Measurements from ENCODE around the gene SEMA3D. TPM values are rescaled to one million over a fixed set of nuclear protein-coding genes. Genes with fewer than 3 reads are reported as not detected.

The SEMA3D gene
- total RNA-seq, 4 donors from 2014 or later: 0.06 to 3.8 (median 0.14) TPM

- Histone ChIP-seq H3K4me1 (no peaks in the 10 kb centered on the region), H3K27me3 (no peaks in the 10 kb centered on the region), H3K36me3 (no peaks in the 10 kb centered on the region), H3K9me3 (no peaks in the 10 kb centered on the region), H3K27ac (no peak overlapping the region), H3K4me3 (no peak overlapping the region)
- TF ChIP-seq CTCF (IDR thresholded peaks at IDR 0.05) (no peak), POLR2A (IDR thresholded peaks at IDR 0.05) (no peak)
- WGBS, 2 donors: 69 to 71% methylated on average over 2 of the region's 2 CpGs
- DNase-seq: no peak
- intact Hi-C loops (cut with DNase I): no loop called here
Measured at GRCh38 chr7:85220023-85220422, 33.2 kb upstream of the SEMA3D start.

- DNase-seq: no peak
- WGBS, 2 donors: 73 to 94% methylated on average over 2 of the region's 2 CpGs
- no peaks in the 10 kb centered on the region for H3K36me3 ChIP-seq
- no peaks in the 10 kb centered on the region for H3K4me1 ChIP-seq
- no peaks in the 10 kb centered on the region for H3K27me3 ChIP-seq
- H3K4me3 ChIP-seq: no peak overlapping the region
- intact Hi-C loops (cut with DNase I): no loop called here
- TF ChIP-seq POLR2A (IDR thresholded peaks at IDR 0.05) (no peak), CTCF (IDR thresholded peaks at IDR 0.05) (no peak)
- H3K9me3 ChIP-seq: no peaks in the 10 kb centered on the region
- H3K27ac ChIP-seq: no peak overlapping the region
Measured at GRCh38 chr7:85217085-85217484, 30.2 kb upstream of the SEMA3D start.

- TF ChIP-seq CTCF (IDR thresholded peaks at IDR 0.05) (no peak), POLR2A (IDR thresholded peaks at IDR 0.05) (no peak)
- no peak overlapping the region for H3K4me3 ChIP-seq
- H3K36me3 ChIP-seq: no peaks in the 10 kb centered on the region
- WGBS, 2 donors: 74 to 88% methylated on average over 1 of the region's 1 CpG
- no peaks in the 10 kb centered on the region for H3K4me1 ChIP-seq
- no peak for DNase-seq
- intact Hi-C loops (cut with DNase I): no loop called here
- no peak overlapping the region for H3K27ac ChIP-seq
- no peaks in the 10 kb centered on the region for H3K27me3 ChIP-seq
- no peaks in the 10 kb centered on the region for H3K9me3 ChIP-seq
Measured at GRCh38 chr7:85215098-85215497, 28.2 kb upstream of the SEMA3D start.

GRCh38 chr7:85213500-85213899 lies 26.6 kb upstream of the SEMA3D start:
- no peaks in the 10 kb centered on the region for H3K4me1 ChIP-seq
- no peak overlapping the region for H3K4me3 ChIP-seq
- no peak for DNase-seq
- 69 to 76% methylated on average over 1 of the region's 1 CpG for WGBS, 2 donors
- H3K27me3 ChIP-seq: no peaks in the 10 kb centered on the region
- H3K36me3 ChIP-seq: no peaks in the 10 kb centered on the region
- H3K9me3 ChIP-seq: no peaks in the 10 kb centered on the region
- H3K27ac ChIP-seq: no peak overlapping the region
- TF ChIP-seq CTCF (IDR thresholded peaks at IDR 0.05) (no peak), POLR2A (IDR thresholded peaks at IDR 0.05) (no peak)
- intact Hi-C loops (cut with DNase I): no loop called here

GRCh38 chr7:85205754-85206153 lies 18.9 kb upstream of the SEMA3D start:
- no peak overlapping the region for H3K4me3 ChIP-seq
- no peak for DNase-seq
- H3K27ac ChIP-seq: no peak overlapping the region
- no peaks in the 10 kb centered on the region for H3K27me3 ChIP-seq
- no peaks in the 10 kb centered on the region for H3K36me3 ChIP-seq
- no peaks in the 10 kb centered on the region for H3K9me3 ChIP-seq
- intact Hi-C loops (cut with DNase I): no loop called here
- no peaks in the 10 kb centered on the region for H3K4me1 ChIP-seq
- TF ChIP-seq POLR2A (IDR thresholded peaks at IDR 0.05) (no peak), CTCF (IDR thresholded peaks at IDR 0.05) (no peak)
- 54 to 61% methylated on average over 2 of the region's 2 CpGs for WGBS, 2 donors

Measured in esophagus squamous epithelium (tissue), 5 donors.